ENCODE results near the gene C11orf91.
"Not testable (repeated sequence)": the region's sequence is repeated elsewhere in the genome, so short reads cannot be mapped to it uniquely, and the experiment has no call there.

Gene C11orf91

GRCh38 chr11:33672273-33672672 is 28.4 kb downstream of the C11orf91 start:
- Histone ChIP-seq H3K4me3 (ENCODE audit: low read length) (no peak overlapping the region), H3K9me3 (ENCODE audit: control insufficient read depth, low read length) (no peaks in the 10 kb centered on the region), H3K36me3 (ENCODE audit: control insufficient read depth, insufficient read depth, low read length) (no peaks in the 10 kb centered on the region), H3K4me1 (ENCODE audit: control insufficient read depth, insufficient read depth, low read length) (peaks cover 31% of the 10 kb centered on the region), H3K9ac (ENCODE audit: low read length) (no peak overlapping the region), H3K27me3 (ENCODE audit: control insufficient read depth, insufficient read depth, low read length) (no peaks in the 10 kb centered on the region)

- Histone ChIP-seq H3K9me3 (ENCODE audit: control insufficient read depth, low read length) (no peaks in the 10 kb centered on the region), H3K36me3 (ENCODE audit: control insufficient read depth, insufficient read depth, low read length) (no peaks in the 10 kb centered on the region), H3K27me3 (ENCODE audit: control insufficient read depth, insufficient read depth, low read length) (no peaks in the 10 kb centered on the region), H3K4me1 (ENCODE audit: control insufficient read depth, insufficient read depth, low read length) (peaks cover 36% of the 10 kb centered on the region), H3K4me3 (ENCODE audit: low read length) (no peak overlapping the region), H3K9ac (ENCODE audit: low read length) (no peak overlapping the region)
Measured at GRCh38 chr11:33670250-33671011, 30.2 kb downstream of the C11orf91 start.

- Histone ChIP-seq H3K4me3 (ENCODE audit: low read length) (no peak overlapping the region), H3K4me1 (ENCODE audit: control insufficient read depth, insufficient read depth, low read length) (peaks cover 36% of the 10 kb centered on the region), H3K27me3 (ENCODE audit: control insufficient read depth, insufficient read depth, low read length) (no peaks in the 10 kb centered on the region), H3K36me3 (ENCODE audit: control insufficient read depth, insufficient read depth, low read length) (no peaks in the 10 kb centered on the region), H3K9ac (ENCODE audit: low read length) (no peak overlapping the region), H3K9me3 (ENCODE audit: control insufficient read depth, low read length) (no peaks in the 10 kb centered on the region)
Measured at GRCh38 chr11:33669598-33670249, 30.9 kb downstream of the C11orf91 start.

GRCh38 chr11:33668951-33669596 is 31.6 kb downstream of the C11orf91 start:
- no peaks in the 10 kb centered on the region for H3K9me3 ChIP-seq (ENCODE audit: control insufficient read depth, low read length)
- H3K4me3 ChIP-seq (ENCODE audit: low read length) = no peak overlapping the region
- H3K27me3 ChIP-seq (ENCODE audit: control insufficient read depth, insufficient read depth, low read length) = no peaks in the 10 kb centered on the region
- no peak overlapping the region for H3K9ac ChIP-seq (ENCODE audit: low read length)
- H3K36me3 ChIP-seq (ENCODE audit: control insufficient read depth, insufficient read depth, low read length) = no peaks in the 10 kb centered on the region
- H3K4me1 ChIP-seq (ENCODE audit: control insufficient read depth, insufficient read depth, low read length) = peaks cover 36% of the 10 kb centered on the region

- H3K4me3 ChIP-seq (ENCODE audit: low read length) = no peak overlapping the region
- peaks cover 36% of the 10 kb centered on the region for H3K4me1 ChIP-seq (ENCODE audit: control insufficient read depth, insufficient read depth, low read length)
- H3K36me3 ChIP-seq (ENCODE audit: control insufficient read depth, insufficient read depth, low read length) = no peaks in the 10 kb centered on the region
- no peak overlapping the region for H3K9ac ChIP-seq (ENCODE audit: low read length)
- no peaks in the 10 kb centered on the region for H3K27me3 ChIP-seq (ENCODE audit: control insufficient read depth, insufficient read depth, low read length)
- no peaks in the 10 kb centered on the region for H3K9me3 ChIP-seq (ENCODE audit: control insufficient read depth, low read length)
Measured at GRCh38 chr11:33668468-33668825, 32.2 kb downstream of the C11orf91 start.

GRCh38 chr11:33667819-33668467 is 32.7 kb downstream of the C11orf91 start:
- Histone ChIP-seq H3K9ac (ENCODE audit: low read length) (no peak overlapping the region), H3K36me3 (ENCODE audit: control insufficient read depth, insufficient read depth, low read length) (no peaks in the 10 kb centered on the region), H3K9me3 (ENCODE audit: control insufficient read depth, low read length) (no peaks in the 10 kb centered on the region), H3K4me3 (ENCODE audit: low read length) (no peak overlapping the region), H3K27me3 (ENCODE audit: control insufficient read depth, insufficient read depth, low read length) (no peaks in the 10 kb centered on the region), H3K4me1 (ENCODE audit: control insufficient read depth, insufficient read depth, low read length) (peaks cover 36% of the 10 kb centered on the region)

- Histone ChIP-seq H3K4me1 (ENCODE audit: control insufficient read depth, insufficient read depth, low read length) (peaks cover 34% of the 10 kb centered on the region), H3K9me3 (ENCODE audit: control insufficient read depth, low read length) (no peaks in the 10 kb centered on the region), H3K9ac (ENCODE audit: low read length) (no peak overlapping the region), H3K36me3 (ENCODE audit: control insufficient read depth, insufficient read depth, low read length) (no peaks in the 10 kb centered on the region), H3K4me3 (ENCODE audit: low read length) (no peak overlapping the region), H3K27me3 (ENCODE audit: control insufficient read depth, insufficient read depth, low read length) (no peaks in the 10 kb centered on the region)
Measured at GRCh38 chr11:33665350-33666106, 35.1 kb downstream of the C11orf91 start.

- Histone ChIP-seq H3K9ac (ENCODE audit: low read length) (no peak overlapping the region), H3K4me1 (ENCODE audit: control insufficient read depth, insufficient read depth, low read length) (peaks cover 28% of the 10 kb centered on the region), H3K36me3 (ENCODE audit: control insufficient read depth, insufficient read depth, low read length) (no peaks in the 10 kb centered on the region), H3K9me3 (ENCODE audit: control insufficient read depth, low read length) (no peaks in the 10 kb centered on the region), H3K27me3 (ENCODE audit: control insufficient read depth, insufficient read depth, low read length) (no peaks in the 10 kb centered on the region), H3K4me3 (ENCODE audit: low read length) (no peak overlapping the region)
Measured at GRCh38 chr11:33664827-33665226, 35.8 kb downstream of the C11orf91 start.

- no peaks in the 10 kb centered on the region for H3K36me3 ChIP-seq (ENCODE audit: control insufficient read depth, insufficient read depth, low read length)
- no peak overlapping the region for H3K9ac ChIP-seq (ENCODE audit: low read length)
- no peaks in the 10 kb centered on the region for H3K9me3 ChIP-seq (ENCODE audit: control insufficient read depth, low read length)
- no peak overlapping the region for H3K4me3 ChIP-seq (ENCODE audit: low read length)
- H3K27me3 ChIP-seq (ENCODE audit: control insufficient read depth, insufficient read depth, low read length) = no peaks in the 10 kb centered on the region
- H3K4me1 ChIP-seq (ENCODE audit: control insufficient read depth, insufficient read depth, low read length) = peaks cover 21% of the 10 kb centered on the region
Measured at GRCh38 chr11:33664166-33664565, 36.5 kb downstream of the C11orf91 start.

GRCh38 chr11:33663121-33663520 is 37.5 kb downstream of the C11orf91 start:
- Histone ChIP-seq H3K27me3 (ENCODE audit: control insufficient read depth, insufficient read depth, low read length) (no peaks in the 10 kb centered on the region), H3K9me3 (ENCODE audit: control insufficient read depth, low read length) (no peaks in the 10 kb centered on the region), H3K9ac (ENCODE audit: low read length) (no peak overlapping the region), H3K4me1 (ENCODE audit: control insufficient read depth, insufficient read depth, low read length) (peaks cover 11% of the 10 kb centered on the region), H3K36me3 (ENCODE audit: control insufficient read depth, insufficient read depth, low read length) (no peaks in the 10 kb centered on the region), H3K4me3 (ENCODE audit: low read length) (no peak overlapping the region)

GRCh38 chr11:33661526-33661925 is 39.1 kb downstream of the C11orf91 start:
- H3K4me1 ChIP-seq (ENCODE audit: control insufficient read depth, insufficient read depth, low read length); H3K4me3 ChIP-seq (ENCODE audit: low read length); H3K9ac ChIP-seq (ENCODE audit: low read length); H3K27me3 ChIP-seq (ENCODE audit: control insufficient read depth, insufficient read depth, low read length); H3K9me3 ChIP-seq (ENCODE audit: control insufficient read depth, low read length); H3K36me3 ChIP-seq (ENCODE audit: control insufficient read depth, insufficient read depth, low read length): not testable (repeated sequence)

Data from mucosa of stomach (tissue), 1 donor.